Activated CD4-positive, alpha-beta memory T cell treated with anti-CD3 and anti-CD28 coated beads, Interleukin-2, amount 10 ng/mL, durations not matched to agents 7 days and 5 days (primary cell): ENCODE measurements around the gene KRT2. TPM values are rescaled to one million over a fixed set of nuclear protein-coding genes. Genes with fewer than 3 reads are reported as not detected.

ENCODE experiments used
- CTCF ChIA-PET: fragments of 350-600 bp; sonication (Branson Sonifier 250); formaldehyde crosslinking; loops from one replicate; lab custom pipeline; 2021; ENCODE audit warnings: antibody characterized with exemption, inconsistent platforms; lab: Charles Lee
- POLR2A ChIA-PET: fragments of 350-600 bp; sonication (Branson Sonifier 250); formaldehyde crosslinking; loops from one replicate; lab custom pipeline; 2021; ENCODE audit warnings: antibody characterized with exemption; lab: Charles Lee
- DNase-seq: peaks from one replicate; pipeline ENCODE4 v3.0.0-alpha.2; 2020
- H3K27ac Mint-ChIP-seq: one replicate; pipeline ENCODE4 v1.8.0; 2021; ENCODE audit warnings: mild to moderate bottlenecking, mixed read lengths
- H3K27me3 Mint-ChIP-seq: one replicate; pipeline ENCODE4 v1.8.0; 2021; ENCODE audit warnings: mixed read lengths
- H3K36me3 Mint-ChIP-seq: one replicate; pipeline ENCODE4 v1.8.0; 2021; ENCODE audit warnings: low read depth, mixed read lengths
- H3K4me1 Mint-ChIP-seq: one replicate; pipeline ENCODE4 v1.8.0; 2021; ENCODE audit warnings: mixed read lengths
- H3K4me3 Mint-ChIP-seq: one replicate; pipeline ENCODE4 v1.8.0; 2021; ENCODE audit warnings: mild to moderate bottlenecking, mixed read lengths
- H3K9me3 Mint-ChIP-seq: one replicate; pipeline ENCODE4 v1.8.0; 2021; ENCODE audit warnings: mixed read lengths
- total RNA-seq, 2 experiments: library from RNA; stranded (reverse); gene quantifications; one replicate each; pipeline ENCODE4 v1.2.3, GENCODE V29; 2021

Gene KRT2
- total RNA-seq, 2 experiments from 2014 or later, result not detected

DNA sequence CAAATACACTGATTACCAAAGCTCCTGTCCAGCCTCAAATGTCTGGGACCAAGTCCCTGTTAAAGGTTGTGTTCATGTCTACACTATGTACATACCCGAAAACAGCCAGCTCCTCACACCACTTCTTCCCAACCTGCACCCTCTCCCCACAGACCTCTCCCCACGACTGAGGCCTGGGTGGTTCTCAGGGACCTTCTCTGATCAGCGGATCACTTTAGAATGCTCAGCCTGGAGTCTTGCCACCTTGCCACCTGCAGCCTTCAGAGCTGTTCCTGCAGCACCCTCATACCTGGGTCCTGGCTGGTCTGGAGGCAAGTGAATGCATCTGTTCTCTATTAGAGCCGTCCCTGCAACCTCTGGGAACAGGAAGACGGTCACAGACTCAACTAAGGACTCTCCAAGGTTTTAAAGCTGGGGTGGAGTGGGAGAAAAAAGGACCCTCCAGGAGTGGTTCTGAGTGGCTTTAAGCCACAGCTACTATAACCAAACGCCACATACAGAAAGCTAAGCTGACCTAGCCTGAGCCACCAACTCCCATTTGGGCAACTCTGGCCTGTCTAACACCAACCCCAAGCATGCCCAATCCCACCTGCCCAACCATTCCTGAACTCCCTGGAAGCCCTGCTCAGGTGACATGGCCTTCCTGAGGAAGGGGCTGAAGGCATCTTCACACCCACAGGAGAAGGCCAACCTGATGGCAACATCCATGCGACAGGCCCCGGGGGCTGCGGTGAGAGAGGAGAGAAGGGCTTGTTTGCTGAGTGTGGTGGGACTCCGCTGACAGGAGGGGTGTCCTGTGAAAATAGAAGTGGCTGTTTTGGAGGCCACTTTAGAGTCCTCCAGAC, 8.6 kb downstream of the KRT2 start:
- peaks cover 50% of the 10 kb centered on the region for H3K4me1 Mint-ChIP-seq
- peaks cover 21% of the 10 kb centered on the region for H3K27me3 Mint-ChIP-seq
- peaks cover 3% of the 10 kb centered on the region for H3K9me3 Mint-ChIP-seq
- H3K4me3 Mint-ChIP-seq, result no peak overlapping the region
- ChIA-PET CTCF (interaction anchor here (1.0 kb wide), 1 partner anchor 58 kb away, joined by 3 read pairs; no protein-coding TSS in a partner anchor), POLR2A (no interaction called here)
- H3K27ac Mint-ChIP-seq, result no peak overlapping the region
- no peak for DNase-seq
- peaks cover 10% of the 10 kb centered on the region for H3K36me3 Mint-ChIP-seq

- Mint-ChIP-seq H3K4me1 (peaks cover 38% of the 10 kb centered on the region), H3K4me3 (no peak overlapping the region), H3K36me3 (peaks cover 10% of the 10 kb centered on the region), H3K27me3 (peaks cover 30% of the 10 kb centered on the region), H3K9me3 (peaks cover 3% of the 10 kb centered on the region), H3K27ac (no peak overlapping the region)
- CTCF ChIA-PET, result interaction anchor here (1.2 to 1.5 kb wide), 2 partner anchors 8 to 58 kb away, joined by 3 to 4 read pairs; no protein-coding TSS in a partner anchor
- no peak for DNase-seq
- POLR2A ChIA-PET, result interaction anchor here (1.0 kb wide), 1 partner anchor 11 kb away, joined by 3 read pairs; no protein-coding TSS in a partner anchor
These were observed 10.5 kb downstream of the KRT2 start for GRCh38 chr12:52641468-52641867.

DNA sequence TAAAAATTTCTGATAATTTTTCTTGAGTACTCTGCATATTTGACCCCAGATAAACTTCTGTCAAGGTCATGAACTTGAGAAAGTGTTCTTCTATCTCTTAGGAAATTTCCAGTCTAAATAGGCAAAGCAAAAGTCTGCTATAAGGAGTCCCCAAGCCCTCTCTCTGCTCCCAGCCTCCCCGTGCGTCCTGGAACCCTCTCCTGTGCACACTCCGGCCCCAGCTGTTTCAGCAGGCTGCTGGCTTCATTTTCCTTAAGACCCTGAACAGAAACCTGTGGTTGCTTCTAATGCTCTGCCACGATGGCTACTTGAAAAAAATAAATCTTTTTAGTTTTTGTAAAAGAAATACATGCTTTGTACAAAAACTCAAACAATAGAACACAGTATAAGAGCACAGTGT, 14.7 kb downstream of the KRT2 start:
- no peak for DNase-seq
- Mint-ChIP-seq H3K27ac (no peak overlapping the region), H3K36me3 (no peaks in the 10 kb centered on the region), H3K4me1 (peaks cover 33% of the 10 kb centered on the region), H3K9me3 (no peaks in the 10 kb centered on the region), H3K4me3 (no peak overlapping the region), H3K27me3 (peaks cover 37% of the 10 kb centered on the region)
- POLR2A ChIA-PET, result no interaction called here
- CTCF ChIA-PET, result no interaction called here

GRCh38 chr12:52636592-52637258, 15.3 kb downstream of the KRT2 start:
- Mint-ChIP-seq H3K4me1 (peaks cover 29% of the 10 kb centered on the region), H3K27ac (no peak overlapping the region), H3K27me3 (peaks cover 34% of the 10 kb centered on the region), H3K4me3 (no peak overlapping the region), H3K36me3 (no peaks in the 10 kb centered on the region), H3K9me3 (no peaks in the 10 kb centered on the region)
- ChIA-PET CTCF (interaction anchor here (0.5 to 1.2 kb wide), 2 partner anchors 25 to 74 kb away, joined by 3 read pairs; no protein-coding TSS in a partner anchor), POLR2A (interaction anchor here (1.0 kb wide), 1 partner anchor 8 kb away, joined by 3 read pairs; no protein-coding TSS in a partner anchor)
- DNase-seq, result no peak

GRCh38 chr12:52636189-52636588, 15.8 kb downstream of the KRT2 start:
- H3K9me3 Mint-ChIP-seq, result no peaks in the 10 kb centered on the region
- H3K36me3 Mint-ChIP-seq, result no peaks in the 10 kb centered on the region
- no peak overlapping the region for H3K27ac Mint-ChIP-seq
- no peak overlapping the region for H3K4me3 Mint-ChIP-seq
- DNase-seq, result peak; percentile 15
- H3K27me3 Mint-ChIP-seq, result peaks cover 31% of the 10 kb centered on the region
- POLR2A ChIA-PET, result interaction anchor here (1.0 kb wide), 1 partner anchor 9 kb away, joined by 3 read pairs; no protein-coding TSS in a partner anchor
- H3K4me1 Mint-ChIP-seq, result peaks cover 24% of the 10 kb centered on the region
- CTCF ChIA-PET, result interaction anchor here (0.5 to 1.2 kb wide), 2 partner anchors 25 to 75 kb away, joined by 3 read pairs; no protein-coding TSS in a partner anchor

- Mint-ChIP-seq H3K4me3 (no peak overlapping the region), H3K4me1 (peaks cover 29% of the 10 kb centered on the region), H3K9me3 (no peaks in the 10 kb centered on the region), H3K27ac (no peak overlapping the region), H3K27me3 (peaks cover 30% of the 10 kb centered on the region), H3K36me3 (no peaks in the 10 kb centered on the region)
- peak; percentile 11 for DNase-seq
- POLR2A ChIA-PET, result interaction anchor here (1.2 to 1.5 kb wide), 2 partner anchors 10 to 11 kb away, joined by 4 to 5 read pairs; no protein-coding TSS in a partner anchor
- CTCF ChIA-PET, result no interaction called here
These were observed 17.6 kb downstream of the KRT2 start for GRCh38 chr12:52634266-52635056.

DNA sequence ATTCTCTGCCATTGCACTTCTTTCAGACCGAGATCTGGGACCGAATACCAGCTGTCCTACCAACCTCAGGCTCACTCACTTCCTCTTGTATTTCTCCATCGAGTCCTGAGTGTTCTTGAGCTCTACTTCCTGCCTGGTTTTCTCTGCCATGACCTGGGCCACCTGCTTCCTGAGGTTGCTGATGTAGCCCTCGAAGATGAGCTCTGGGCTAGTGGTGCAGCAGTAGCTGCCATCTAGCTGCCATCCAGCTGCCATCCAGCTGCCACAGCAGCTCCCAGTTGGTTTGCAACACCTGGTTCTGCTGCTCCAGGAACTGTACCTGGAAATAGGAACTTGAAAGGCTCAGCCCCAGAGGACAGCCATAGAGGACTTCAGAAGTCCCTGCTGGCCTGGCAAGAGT, 18.6 kb downstream of the KRT2 start:
- ChIA-PET CTCF (interaction anchor here (0.7 to 1.5 kb wide), 5 partner anchors 8 to 246 kb away, joined by 3 to 4 read pairs (median 3); no protein-coding TSS in a partner anchor), POLR2A (interaction anchor here (1.5 kb wide), 1 partner anchor 11 kb away, joined by 5 read pairs; no protein-coding TSS in a partner anchor)
- Mint-ChIP-seq H3K4me3 (no peak overlapping the region), H3K4me1 (peaks cover 29% of the 10 kb centered on the region), H3K27ac (peak overlapping the region; percentile 4), H3K36me3 (no peaks in the 10 kb centered on the region), H3K27me3 (peaks cover 26% of the 10 kb centered on the region), H3K9me3 (no peaks in the 10 kb centered on the region)
- DNase-seq, result peak; percentile 50

DNA sequence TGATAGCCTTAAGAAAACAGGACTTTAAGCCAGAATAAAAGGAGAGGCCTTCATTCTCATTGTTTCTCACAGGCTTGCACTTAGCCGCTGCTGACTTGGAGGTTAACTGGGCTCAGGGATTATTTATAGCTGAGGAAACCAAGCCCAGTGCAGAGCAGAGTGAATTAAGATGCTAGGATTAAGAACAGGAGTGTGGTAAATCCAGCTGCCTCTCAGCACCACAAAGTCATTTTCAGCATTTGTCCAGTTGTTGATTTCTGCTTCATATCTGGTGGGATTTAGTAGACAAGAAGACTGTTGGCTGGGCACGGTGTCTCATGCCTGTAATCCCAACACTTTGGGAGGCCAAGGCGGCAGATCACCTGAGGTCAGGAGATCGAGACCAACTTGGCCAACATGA, 19.4 kb downstream of the KRT2 start:
- Mint-ChIP-seq H3K4me3 (no peak overlapping the region), H3K27ac (no peak overlapping the region), H3K4me1 (peaks cover 29% of the 10 kb centered on the region), H3K36me3 (no peaks in the 10 kb centered on the region), H3K27me3 (peaks cover 23% of the 10 kb centered on the region), H3K9me3 (no peaks in the 10 kb centered on the region)
- ChIA-PET CTCF (interaction anchor here (1.0 to 1.5 kb wide), 3 partner anchors 12 to 247 kb away, joined by 3 read pairs; no protein-coding TSS in a partner anchor), POLR2A (no interaction called here)
- no peak for DNase-seq

GRCh38 chr12:52631676-52632459, 20.1 kb downstream of the KRT2 start:
- Mint-ChIP-seq H3K27me3 (peaks cover 23% of the 10 kb centered on the region), H3K27ac (no peak overlapping the region), H3K36me3 (no peaks in the 10 kb centered on the region), H3K9me3 (no peaks in the 10 kb centered on the region), H3K4me1 (peaks cover 29% of the 10 kb centered on the region), H3K4me3 (no peak overlapping the region)
- peak; percentile 8 for DNase-seq
- POLR2A ChIA-PET, result no interaction called here
- CTCF ChIA-PET, result interaction anchor here (1.5 kb wide), 1 partner anchor 248 kb away, joined by 3 read pairs; no protein-coding TSS in a partner anchor

- Mint-ChIP-seq H3K36me3 (no peaks in the 10 kb centered on the region), H3K27me3 (peaks cover 20% of the 10 kb centered on the region), H3K9me3 (no peaks in the 10 kb centered on the region), H3K4me1 (peaks cover 28% of the 10 kb centered on the region), H3K27ac (no peak overlapping the region), H3K4me3 (no peak overlapping the region)
- peak; percentile 14 for DNase-seq
- POLR2A ChIA-PET, result interaction anchor here (1.4 kb wide), 1 partner anchor 10 kb away, joined by 3 read pairs; no protein-coding TSS in a partner anchor
- CTCF ChIA-PET, result no interaction called here
These were observed 20.7 kb downstream of the KRT2 start for GRCh38 chr12:52631264-52631663.

- peaks cover 21% of the 10 kb centered on the region for H3K27me3 Mint-ChIP-seq
- H3K27ac Mint-ChIP-seq, result no peak overlapping the region
- DNase-seq, result peak; percentile 15
- no peaks in the 10 kb centered on the region for H3K9me3 Mint-ChIP-seq
- H3K4me3 Mint-ChIP-seq, result no peak overlapping the region
- H3K4me1 Mint-ChIP-seq, result peaks cover 26% of the 10 kb centered on the region
- ChIA-PET CTCF (interaction anchor here (0.6 kb wide), 1 partner anchor 11 kb away, joined by 3 read pairs; no protein-coding TSS in a partner anchor), POLR2A (interaction anchor here (1.4 kb wide), 1 partner anchor 11 kb away, joined by 3 read pairs; no protein-coding TSS in a partner anchor)
- no peaks in the 10 kb centered on the region for H3K36me3 Mint-ChIP-seq
These were observed 21.3 kb downstream of the KRT2 start for GRCh38 chr12:52630599-52631200.
